ENCODE data around the gene TTC6. TPM values are rescaled to one million over a fixed set of nuclear protein-coding genes. Genes with fewer than 3 reads are reported as not detected.

The TTC6 gene
- total RNA-seq, 1 experiment from 2014 or later, result 5.2 TPM

DNA sequence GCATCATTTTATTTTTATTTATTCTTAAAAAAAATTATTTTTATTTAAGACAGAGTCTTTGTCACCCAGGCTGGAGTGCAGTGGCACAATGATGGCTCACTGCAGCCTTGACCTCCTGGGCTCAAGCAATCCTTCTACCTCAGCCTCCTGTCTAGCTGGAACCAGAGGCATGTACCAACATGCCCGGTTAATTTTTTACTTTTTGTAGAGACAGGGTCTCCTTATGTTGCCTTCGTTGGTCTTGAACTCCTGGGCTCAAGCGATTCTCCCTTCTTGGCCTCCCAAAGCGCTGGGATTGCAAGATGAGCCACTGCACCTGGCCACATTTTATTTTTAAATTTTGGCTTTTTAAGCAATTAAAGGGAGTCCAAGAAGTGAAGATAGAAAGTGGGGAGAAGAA lies 21.4 kb downstream of the TTC6 start:
- no peaks in the 10 kb centered on the region for H3K36me3 ChIP-seq (ENCODE audit: low read depth)
- no peak for TF ChIP-seq EZH2 (IDR thresholded peaks at IDR 0.05; ENCODE audit: low read depth)
- TF ChIP-seq, protein P1, sequence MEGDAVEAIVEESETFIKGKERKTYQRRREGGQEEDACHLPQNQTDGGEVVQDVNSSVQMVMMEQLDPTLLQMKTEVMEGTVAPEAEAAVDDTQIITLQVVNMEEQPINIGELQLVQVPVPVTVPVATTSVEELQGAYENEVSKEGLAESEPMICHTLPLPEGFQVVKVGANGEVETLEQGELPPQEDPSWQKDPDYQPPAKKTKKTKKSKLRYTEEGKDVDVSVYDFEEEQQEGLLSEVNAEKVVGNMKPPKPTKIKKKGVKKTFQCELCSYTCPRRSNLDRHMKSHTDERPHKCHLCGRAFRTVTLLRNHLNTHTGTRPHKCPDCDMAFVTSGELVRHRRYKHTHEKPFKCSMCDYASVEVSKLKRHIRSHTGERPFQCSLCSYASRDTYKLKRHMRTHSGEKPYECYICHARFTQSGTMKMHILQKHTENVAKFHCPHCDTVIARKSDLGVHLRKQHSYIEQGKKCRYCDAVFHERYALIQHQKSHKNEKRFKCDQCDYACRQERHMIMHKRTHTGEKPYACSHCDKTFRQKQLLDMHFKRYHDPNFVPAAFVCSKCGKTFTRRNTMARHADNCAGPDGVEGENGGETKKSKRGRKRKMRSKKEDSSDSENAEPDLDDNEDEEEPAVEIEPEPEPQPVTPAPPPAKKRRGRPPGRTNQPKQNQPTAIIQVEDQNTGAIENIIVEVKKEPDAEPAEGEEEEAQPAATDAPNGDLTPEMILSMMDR (conservative IDR thresholded peaks at IDR 0.05), result no peak
- CTCF ChIA-PET, result no interaction called here
- no peaks in the 10 kb centered on the region for H3K9me2 ChIP-seq (ENCODE audit: insufficient read depth)
- H2AFZ ChIP-seq, result no peak overlapping the region
- POLR2A ChIA-PET (ENCODE audit: unreplicated experiment), result no interaction called here
- no peaks in the 10 kb centered on the region for H3K4me1 ChIP-seq (replicated peaks; ENCODE audit: insufficient read depth)
- DNase-seq, result no peak
- BruUV-seq (replicated peaks), result no TSS peak
- H3K27me3 ChIP-seq (ENCODE audit: insufficient read depth, low read depth), result no peaks in the 10 kb centered on the region
- H3K4me3 ChIP-seq, result no peak overlapping the region
- no peaks in the 10 kb centered on the region for H4K20me1 ChIP-seq (ENCODE audit: insufficient read depth)
- no peaks in the 10 kb centered on the region for H3K9me3 ChIP-seq (ENCODE audit: insufficient read depth, low read depth)
- no peaks in the 10 kb centered on the region for H3F3A ChIP-seq (ENCODE audit: insufficient read depth, low read depth)
- no peak overlapping the region for H3K4me2 ChIP-seq
- H3K79me2 ChIP-seq (ENCODE audit: low read depth), result no peaks in the 10 kb centered on the region
- intact Hi-C loops (cut with micrococcal nuclease; ENCODE audit: unreplicated experiment), result no loop called here
- no peak overlapping the region for H3K27ac ChIP-seq

- Histone ChIP-seq H2AFZ (no peak overlapping the region), H3K36me3 (ENCODE audit: low read depth) (no peaks in the 10 kb centered on the region), H3F3A (ENCODE audit: insufficient read depth, low read depth) (no peaks in the 10 kb centered on the region), H3K9me3 (ENCODE audit: insufficient read depth, low read depth) (no peaks in the 10 kb centered on the region), H3K27ac (no peak overlapping the region), H4K20me1 (ENCODE audit: insufficient read depth) (no peaks in the 10 kb centered on the region), H3K9me2 (ENCODE audit: insufficient read depth) (no peaks in the 10 kb centered on the region), H3K4me1 (replicated peaks; ENCODE audit: insufficient read depth) (no peaks in the 10 kb centered on the region), H3K27me3 (ENCODE audit: insufficient read depth, low read depth) (no peaks in the 10 kb centered on the region), H3K4me2 (no peak overlapping the region), H3K4me3 (no peak overlapping the region), H3K79me2 (ENCODE audit: low read depth) (no peaks in the 10 kb centered on the region)
- no peak for DNase-seq
- ChIA-PET CTCF (no interaction called here), POLR2A (ENCODE audit: unreplicated experiment) (no interaction called here)
- intact Hi-C loops (cut with micrococcal nuclease; ENCODE audit: unreplicated experiment), result no loop called here
- no TSS peak for BruUV-seq (replicated peaks)
- no peak for TF ChIP-seq EZH2 (IDR thresholded peaks at IDR 0.05; ENCODE audit: low read depth)
- TF ChIP-seq, protein P1 (conservative IDR thresholded peaks at IDR 0.05), result no peak
These were observed 22.5 kb downstream of the TTC6 start for GRCh38 chr14:37617864-37618365.

- no peak for DNase-seq
- POLR2A ChIA-PET (ENCODE audit: unreplicated experiment), result no interaction called here
- intact Hi-C loops (cut with micrococcal nuclease; ENCODE audit: unreplicated experiment), result no loop called here
These were observed 23.1 kb downstream of the TTC6 start for GRCh38 chr14:37618498-37619028.

More at GRCh38 chr14:37618498-37619028, 23.1 kb downstream of the TTC6 start:
- H3K4me3 ChIP-seq, result no peak overlapping the region
- H4K20me1 ChIP-seq (ENCODE audit: insufficient read depth), result no peaks in the 10 kb centered on the region
- peaks cover 5% of the 10 kb centered on the region for H3K4me1 ChIP-seq (replicated peaks; ENCODE audit: insufficient read depth)
- H3K4me2 ChIP-seq, result no peak overlapping the region
- H3K9me2 ChIP-seq (ENCODE audit: insufficient read depth), result no peaks in the 10 kb centered on the region
- BruUV-seq (replicated peaks), result no TSS peak
- no peaks in the 10 kb centered on the region for H3K36me3 ChIP-seq (ENCODE audit: low read depth)
- H2AFZ ChIP-seq, result no peak overlapping the region
- no peaks in the 10 kb centered on the region for H3K9me3 ChIP-seq (ENCODE audit: insufficient read depth, low read depth)
- H3K27ac ChIP-seq, result no peak overlapping the region
- no peaks in the 10 kb centered on the region for H3F3A ChIP-seq (ENCODE audit: insufficient read depth, low read depth)
- H3K27me3 ChIP-seq (ENCODE audit: insufficient read depth, low read depth), result no peaks in the 10 kb centered on the region
- no peaks in the 10 kb centered on the region for H3K79me2 ChIP-seq (ENCODE audit: low read depth)
- CTCF ChIA-PET, result no interaction called here
- TF ChIP-seq EZH2 (IDR thresholded peaks at IDR 0.05; ENCODE audit: low read depth), result no peak
- TF ChIP-seq, protein P1 (conservative IDR thresholded peaks at IDR 0.05), result no peak

All from PC-9 (cell line).